Measurements from ENCODE around the gene LRRC32. TPM values are rescaled to one million over a fixed set of nuclear protein-coding genes. Genes with fewer than 3 reads are reported as not detected.

LRRC32 gene
- total RNA-seq, 1 donor from 2014 or later: 39.6 TPM

DNA sequence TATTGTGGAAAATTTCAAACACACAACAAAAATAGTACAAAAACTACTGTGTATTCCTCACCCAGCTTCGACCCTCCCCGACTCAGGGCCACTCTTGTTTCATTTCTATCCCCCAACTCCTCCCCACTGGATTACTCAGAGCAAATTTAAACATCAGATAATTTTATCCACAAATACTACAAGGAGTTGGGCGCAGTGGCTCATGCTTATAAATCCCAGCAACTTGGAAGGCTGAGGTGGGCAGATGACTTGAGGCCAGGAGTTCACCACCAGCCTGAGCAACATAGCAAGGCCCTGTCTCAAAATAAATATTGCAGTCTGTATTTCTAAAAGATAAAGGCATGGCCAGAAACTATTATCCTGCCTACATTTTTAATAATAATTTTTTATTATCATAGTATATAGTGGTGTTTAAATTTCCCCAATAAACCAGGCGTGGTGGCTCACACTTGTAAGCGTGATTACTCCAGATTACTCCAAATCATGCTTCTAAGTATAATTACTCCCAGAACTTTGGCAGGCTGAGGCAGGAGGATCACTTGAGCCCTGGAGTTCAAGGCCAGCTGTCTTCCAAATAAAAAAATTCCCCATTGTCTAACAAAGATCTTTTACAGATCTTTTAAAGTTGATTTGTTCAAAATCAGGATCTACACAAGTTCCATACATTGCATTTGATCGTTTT is 39.8 kb downstream of the LRRC32 start:
- Mint-ChIP-seq H3K27ac (ENCODE audit: unreplicated experiment) (no peak overlapping the region), H3K9me3 (ENCODE audit: unreplicated experiment) (peaks cover 3% of the 10 kb centered on the region), H3K4me3 (ENCODE audit: unreplicated experiment) (no peak overlapping the region), H3K4me1 (ENCODE audit: unreplicated experiment) (no peaks in the 10 kb centered on the region), H3K27me3 (ENCODE audit: unreplicated experiment) (peaks cover 4% of the 10 kb centered on the region), H3K36me3 (ENCODE audit: unreplicated experiment) (no peaks in the 10 kb centered on the region)
- no peak for DNase-seq (ENCODE audit: extremely low spot score, unreplicated experiment)
- TF ChIP-seq, protein P1, sequence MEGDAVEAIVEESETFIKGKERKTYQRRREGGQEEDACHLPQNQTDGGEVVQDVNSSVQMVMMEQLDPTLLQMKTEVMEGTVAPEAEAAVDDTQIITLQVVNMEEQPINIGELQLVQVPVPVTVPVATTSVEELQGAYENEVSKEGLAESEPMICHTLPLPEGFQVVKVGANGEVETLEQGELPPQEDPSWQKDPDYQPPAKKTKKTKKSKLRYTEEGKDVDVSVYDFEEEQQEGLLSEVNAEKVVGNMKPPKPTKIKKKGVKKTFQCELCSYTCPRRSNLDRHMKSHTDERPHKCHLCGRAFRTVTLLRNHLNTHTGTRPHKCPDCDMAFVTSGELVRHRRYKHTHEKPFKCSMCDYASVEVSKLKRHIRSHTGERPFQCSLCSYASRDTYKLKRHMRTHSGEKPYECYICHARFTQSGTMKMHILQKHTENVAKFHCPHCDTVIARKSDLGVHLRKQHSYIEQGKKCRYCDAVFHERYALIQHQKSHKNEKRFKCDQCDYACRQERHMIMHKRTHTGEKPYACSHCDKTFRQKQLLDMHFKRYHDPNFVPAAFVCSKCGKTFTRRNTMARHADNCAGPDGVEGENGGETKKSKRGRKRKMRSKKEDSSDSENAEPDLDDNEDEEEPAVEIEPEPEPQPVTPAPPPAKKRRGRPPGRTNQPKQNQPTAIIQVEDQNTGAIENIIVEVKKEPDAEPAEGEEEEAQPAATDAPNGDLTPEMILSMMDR (IDR thresholded peaks at IDR 0.05): no peak

- Mint-ChIP-seq H3K27me3 (ENCODE audit: unreplicated experiment) (no peaks in the 10 kb centered on the region), H3K36me3 (ENCODE audit: unreplicated experiment) (no peaks in the 10 kb centered on the region), H3K9me3 (ENCODE audit: unreplicated experiment) (peaks cover 9% of the 10 kb centered on the region), H3K4me1 (ENCODE audit: unreplicated experiment) (no peaks in the 10 kb centered on the region), H3K4me3 (ENCODE audit: unreplicated experiment) (no peak overlapping the region), H3K27ac (ENCODE audit: unreplicated experiment) (no peak overlapping the region)
- peak; percentile 66 for DNase-seq (ENCODE audit: extremely low spot score, unreplicated experiment)
- TF ChIP-seq, protein P1 (IDR thresholded peaks at IDR 0.05): no peak
Observed at GRCh38 chr11:76629853-76630599, 40.5 kb downstream of the LRRC32 start.

GRCh38 chr11:76629116-76629852 is 41.3 kb downstream of the LRRC32 start:
- DNase-seq (ENCODE audit: extremely low spot score, unreplicated experiment): peak; percentile 81
- H3K36me3 Mint-ChIP-seq (ENCODE audit: unreplicated experiment): no peaks in the 10 kb centered on the region
- TF ChIP-seq, protein P1 (IDR thresholded peaks at IDR 0.05): no peak
- H3K4me1 Mint-ChIP-seq (ENCODE audit: unreplicated experiment): no peaks in the 10 kb centered on the region
- no peak overlapping the region for H3K4me3 Mint-ChIP-seq (ENCODE audit: unreplicated experiment)
- H3K27me3 Mint-ChIP-seq (ENCODE audit: unreplicated experiment): no peaks in the 10 kb centered on the region
- peaks cover 9% of the 10 kb centered on the region for H3K9me3 Mint-ChIP-seq (ENCODE audit: unreplicated experiment)
- no peak overlapping the region for H3K27ac Mint-ChIP-seq (ENCODE audit: unreplicated experiment)

DNA sequence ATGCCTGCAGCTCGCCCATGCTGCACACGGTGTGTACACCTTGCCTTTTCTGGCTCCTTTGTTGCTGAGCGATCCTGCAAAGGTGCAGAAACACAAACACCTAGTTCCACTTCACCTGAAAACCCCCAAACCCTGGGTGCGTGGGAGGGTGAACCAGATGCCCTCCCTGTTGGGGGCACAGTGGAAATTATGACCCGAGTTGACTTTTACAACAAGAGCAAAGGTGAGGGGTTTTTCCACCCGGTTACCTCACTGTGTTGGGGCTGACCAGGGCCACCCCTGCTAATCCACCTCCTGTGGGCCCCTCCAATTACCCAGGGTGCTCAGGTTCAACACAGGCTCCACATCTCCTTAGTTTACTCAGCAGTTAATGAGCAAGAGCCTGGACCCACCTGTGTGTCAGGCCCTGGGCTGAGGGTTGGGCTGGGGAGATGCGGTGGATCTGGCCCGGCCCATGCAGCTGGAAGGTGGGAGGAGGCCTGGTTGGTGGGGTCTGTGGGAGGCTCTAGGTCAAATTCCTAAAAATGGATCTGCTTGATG is 42.1 kb downstream of the LRRC32 start:
- TF ChIP-seq, protein P1 (IDR thresholded peaks at IDR 0.05): no peak
- Mint-ChIP-seq H3K36me3 (ENCODE audit: unreplicated experiment) (no peaks in the 10 kb centered on the region), H3K4me3 (ENCODE audit: unreplicated experiment) (no peak overlapping the region), H3K27ac (ENCODE audit: unreplicated experiment) (no peak overlapping the region), H3K9me3 (ENCODE audit: unreplicated experiment) (peaks cover 9% of the 10 kb centered on the region), H3K27me3 (ENCODE audit: unreplicated experiment) (no peaks in the 10 kb centered on the region), H3K4me1 (ENCODE audit: unreplicated experiment) (no peaks in the 10 kb centered on the region)
- peak; percentile 62 for DNase-seq (ENCODE audit: extremely low spot score, unreplicated experiment)

Measured in osteocyte (in vitro differentiated cells).